H1 (cell line): ENCODE measurements around the gene KSR2. TPM values are rescaled to one million over a fixed set of nuclear protein-coding genes. Genes with fewer than 3 reads are reported as not detected.

Source experiments
- CTCF ChIA-PET: fragments of 300-600 bp; sonication (Branson Sonifier 250); formaldehyde crosslinking; loops from one replicate; lab custom pipeline; 2021; ENCODE audit not compliant: partially characterized antibody; lab: Charles Lee
- POLR2A ChIA-PET: fragments of 300-600 bp; sonication (Branson Sonifier 250); formaldehyde crosslinking; loops from one replicate; lab custom pipeline; 2021; ENCODE audit warnings: inconsistent platforms; ENCODE audit not compliant: partially characterized antibody; lab: Charles Lee
- DNase-seq, 2 experiments: peaks; one replicate each; pipeline versions ENCODE4 v3.0.0 to v3.0.0-alpha.2; 2010 to 2022; ENCODE audit warnings: low spot score in 2 of 2, low read depth in 1 of 2, mixed read lengths in 1 of 2
- FAIRE-seq: peaks from 2 replicates; lab custom pipeline; 2011; peaks lifted over from hg19 to GRCh38; lab: Jason Lieb, UNC
- H2AFZ ChIP-seq: 2 replicates; pipeline ENCODE4 v1.8.1; 2012; ENCODE audit warnings: low read length, inconsistent platforms
- H2AK5ac ChIP-seq: 2 replicates; pipeline ENCODE4 v1.6.1; 2013; ENCODE audit warnings: low read depth, low read length
- H2BK120ac ChIP-seq: replicated peaks from 2 replicates; pipeline ENCODE3; 2013; ENCODE audit warnings: low read depth, low read length, inconsistent platforms
- H2BK12ac ChIP-seq: 2 replicates; pipeline ENCODE4 v1.6.1; 2013; ENCODE audit warnings: low read depth, low read length
- H2BK15ac ChIP-seq: 2 replicates; pipeline ENCODE4 v1.6.1; 2013; ENCODE audit warnings: low read length
- H2BK20ac ChIP-seq: 2 replicates; pipeline ENCODE4 v1.6.1; 2013; ENCODE audit warnings: low read length
- H2BK5ac ChIP-seq: 2 replicates; pipeline ENCODE4 v1.6.1; 2013; ENCODE audit warnings: low read depth, low read length
- H3K14ac ChIP-seq: 2 replicates; pipeline ENCODE4 v1.6.1; 2013; ENCODE audit warnings: inconsistent platforms; ENCODE audit not compliant: insufficient read length
- H3K18ac ChIP-seq: 2 replicates; pipeline ENCODE4 v1.6.1; 2013; ENCODE audit warnings: low read length; ENCODE audit errors: extremely low read depth
- H3K23ac ChIP-seq: 2 replicates; pipeline ENCODE4 v1.6.1; 2013; ENCODE audit warnings: inconsistent platforms; ENCODE audit not compliant: insufficient read length
- H3K23me2 ChIP-seq: 2 replicates; pipeline ENCODE4 v1.6.1; 2013; ENCODE audit warnings: low read depth, low read length
- H3K27ac ChIP-seq: 2 replicates; pipeline ENCODE4 v1.6.1; 2011; ENCODE audit warnings: low read depth, low read length, inconsistent platforms
- H3K27me3 ChIP-seq, 4 experiments: replicated peaks in 1 of 4; 1 replicate in 1 of 4; 2 replicates in 3 of 4; pipeline versions ENCODE4 v1.6.1 to v1.8.1; 2011 to 2013; ENCODE audit warnings: low read length in 3 of 4, mild to moderate bottlenecking in 3 of 4, inconsistent platforms in 2 of 4, mixed read lengths in 2 of 4, moderate library complexity in 1 of 4; ENCODE audit not compliant: control insufficient read depth in 3 of 4, insufficient read depth in 3 of 4; ENCODE audit errors: extremely low read depth in 1 of 4
- H3K36me3 ChIP-seq, 4 experiments: 2 replicates each; pipeline versions ENCODE4 v1.6.1 to v1.8.1; 2011 to 2013; ENCODE audit warnings: mild to moderate bottlenecking in 4 of 4, low read length in 3 of 4, moderate library complexity in 2 of 4, control low read depth in 1 of 4, inconsistent platforms in 1 of 4; ENCODE audit not compliant: insufficient read depth in 4 of 4, control insufficient read depth in 2 of 4
- H3K4ac ChIP-seq: replicated peaks from 2 replicates; pipeline ENCODE3; 2013; ENCODE audit warnings: low read length, low read depth, mixed read lengths, inconsistent platforms; ENCODE audit not compliant: insufficient read length
- H3K4me1 ChIP-seq, 4 experiments: replicated peaks in 1 of 4; 1 replicate in 1 of 4; 2 replicates in 3 of 4; pipeline versions ENCODE4 v1.6.1 to v1.8.1; 2011 to 2013; ENCODE audit warnings: low read length in 3 of 4, inconsistent platforms in 2 of 4, mixed read lengths in 1 of 4; ENCODE audit not compliant: insufficient read depth in 4 of 4, control insufficient read depth in 3 of 4
- H3K4me2 ChIP-seq, 2 experiments: 2 replicates each; pipeline versions ENCODE4 v1.6.1 to v1.8.1; 2011 to 2013; ENCODE audit warnings: low read depth in 2 of 2, low read length in 2 of 2, control low read depth in 1 of 2, inconsistent platforms in 1 of 2, mild to moderate bottlenecking in 1 of 2; ENCODE audit not compliant: insufficient read depth in 1 of 2
- H3K4me3 ChIP-seq, 4 experiments: fragments of 200-600, 300-600 bp in 1 of 4; sonication (generic), shearing (Covaris generic), sonication (Bioruptor Twin) in 1 of 4; 2 replicates each; pipeline versions ENCODE4 v1.5.1 to v1.8.1; 2011 to 2016; ENCODE audit warnings: low read length in 4 of 4, low read depth in 3 of 4, control low read depth in 2 of 4, inconsistent platforms in 2 of 4, mild to moderate bottlenecking in 2 of 4, mixed read lengths in 1 of 4, moderate library complexity in 1 of 4; ENCODE audit not compliant: insufficient read depth in 2 of 4; ENCODE audit errors: extremely low read depth in 1 of 4
- H3K56ac ChIP-seq: replicated peaks from 2 replicates; pipeline ENCODE3; 2013; ENCODE audit warnings: low read depth, mild to moderate bottlenecking, mixed read lengths, low read length, inconsistent platforms; ENCODE audit not compliant: insufficient read length
- H3K79me1 ChIP-seq: 2 replicates; pipeline ENCODE4 v1.6.1; 2013; ENCODE audit warnings: low read depth, low read length, control low read depth
- H3K79me2 ChIP-seq, 2 experiments: 2 replicates each; pipeline versions ENCODE4 v1.6.1 to v1.8.1; 2012 to 2013; ENCODE audit warnings: low read length in 2 of 2, mild to moderate bottlenecking in 2 of 2, inconsistent platforms in 1 of 2; ENCODE audit not compliant: insufficient read depth in 2 of 2, control insufficient read depth in 1 of 2
- H3K9ac ChIP-seq, 4 experiments: replicated peaks in 1 of 4; 1 replicate in 1 of 4; 2 replicates in 3 of 4; pipeline versions ENCODE4 v1.6.1 to v1.8.1; 2011 to 2013; ENCODE audit warnings: low read depth in 3 of 4, low read length in 3 of 4, control low read depth in 2 of 4, mild to moderate bottlenecking in 2 of 4, moderate library complexity in 2 of 4, inconsistent platforms in 1 of 4; ENCODE audit errors: extremely low read depth in 1 of 4
- H3K9me3 ChIP-seq, 2 experiments: 2 replicates each; pipeline versions ENCODE4 v1.6.1 to v1.8.1; 2012 to 2013; ENCODE audit warnings: mild to moderate bottlenecking in 2 of 2, moderate library complexity in 2 of 2, control low read depth in 1 of 2, inconsistent platforms in 1 of 2, low read depth in 1 of 2, low read length in 1 of 2, mixed read lengths in 1 of 2; ENCODE audit not compliant: insufficient read depth in 2 of 2
- H4K20me1 ChIP-seq, 2 experiments: replicated peaks in 1 of 2; 2 replicates each; pipeline versions ENCODE3 to v1.8.1; 2011 to 2013; ENCODE audit warnings: inconsistent platforms in 2 of 2, low read length in 2 of 2, mild to moderate bottlenecking in 1 of 2; ENCODE audit not compliant: insufficient read depth in 2 of 2, control insufficient read depth in 1 of 2
- H4K5ac ChIP-seq: 2 replicates; pipeline ENCODE4 v1.6.1; 2013; ENCODE audit warnings: low read length, low read depth, mixed read lengths, inconsistent platforms; ENCODE audit not compliant: insufficient read length
- H4K8ac ChIP-seq: 2 replicates; pipeline ENCODE4 v1.8.0; 2013; ENCODE audit warnings: mild to moderate bottlenecking, moderate library complexity, low read length, inconsistent platforms; ENCODE audit not compliant: insufficient read depth; ENCODE audit errors: extremely low read depth
- H4K91ac ChIP-seq: replicated peaks from 2 replicates; pipeline ENCODE3; 2013; ENCODE audit warnings: low read length, mixed read lengths, inconsistent platforms; ENCODE audit not compliant: insufficient read length
- BCL11A ChIP-seq, 2 experiments: IDR thresholded peaks; one replicate each; pipeline ENCODE4 v1.6.1; 2011; ENCODE audit warnings: low read depth in 2 of 2, low read length in 2 of 2, mild to moderate bottlenecking in 2 of 2
- CBX5 ChIP-seq: fragments of 300-800, 300-1000 bp; sonication (generic); IDR thresholded peaks from 2 replicates; pipeline ENCODE4 v1.7.1; 2016; ENCODE audit warnings: antibody characterized with exemption, low read length, low read depth
- EGR1 ChIP-seq: IDR thresholded peaks from 2 replicates; pipeline ENCODE4 v1.6.1; 2011; ENCODE audit warnings: low read depth, low read length, borderline replicate concordance
- GABPA ChIP-seq: IDR thresholded peaks from 2 replicates; pipeline ENCODE4 v1.6.1; 2011; ENCODE audit warnings: mild to moderate bottlenecking, low read length, moderate library complexity, borderline replicate concordance; ENCODE audit not compliant: insufficient read depth
- GTF2F1 ChIP-seq: IDR thresholded peaks from 2 replicates; pipeline ENCODE4 v1.6.1; 2012; ENCODE audit warnings: low read depth, low read length, improper control_type of control experiment, borderline replicate concordance
- HDAC2 ChIP-seq, 2 experiments: fragments of 300-600 bp in 1 of 2; sonication (generic) in 1 of 2; IDR thresholded peaks; 2 replicates each; pipeline ENCODE4 v1.6.1; 2011 to 2012; ENCODE audit warnings: low read depth in 2 of 2, low read length in 2 of 2, mild to moderate bottlenecking in 2 of 2, moderate library complexity in 2 of 2, borderline replicate concordance in 1 of 2, inconsistent platforms in 1 of 2
- KDM1A ChIP-seq: fragments of 200-600, 300-600 bp; sonication (generic); IDR thresholded peaks from 2 replicates; pipeline ENCODE4 v1.7.1; 2016; ENCODE audit warnings: mild to moderate bottlenecking, low read length, borderline replicate concordance
- PHF8 ChIP-seq: fragments of 200-600 bp; sonication (generic); conservative IDR thresholded peaks from 2 replicates; pipeline ENCODE4 v1.7.1; 2012; ENCODE audit warnings: low read depth, mild to moderate bottlenecking, inconsistent platforms, low read length, moderate library complexity
- POLR2A ChIP-seq, 2 experiments: IDR thresholded peaks; 1 replicate in 1 of 2; 2 replicates in 1 of 2; pipeline ENCODE4 v1.6.1; 2011; ENCODE audit warnings: low read depth in 2 of 2, low read length in 2 of 2, mild to moderate bottlenecking in 2 of 2; ENCODE audit errors: control extremely low read depth in 1 of 2
- TAF7 ChIP-seq: optimal IDR thresholded peaks from 2 replicates; pipeline ENCODE3; 2011; ENCODE audit warnings: low read depth, mild to moderate bottlenecking, inconsistent platforms, low read length, moderate library complexity, borderline replicate concordance
- ZNF274 ChIP-seq: IDR thresholded peaks from 2 replicates; pipeline ENCODE4 v1.7.0; 2012; ENCODE audit warnings: low read length, borderline replicate concordance; ENCODE audit errors: extremely low read depth
- WGBS, 2 experiments: shearing (Covaris generic) in 1 of 2; methylation state at CpG; one replicate each; pipeline versions ENCODE4 v1.1.6 to v1.1.7; 2013 to 2015; ENCODE audit warnings: low lambda C conversion rate in 2 of 2, mixed read lengths in 2 of 2, inconsistent platforms in 1 of 2, low coverage in 1 of 2, missing lambda C conversion rate in 1 of 2; ENCODE audit not compliant: insufficient replicate concordance in 2 of 2, insufficient coverage in 1 of 2, insufficient read length in 1 of 2; ENCODE audit errors: extremely low coverage in 1 of 2, missing lambda C conversion rate in 1 of 2; 5-methylcytosine and 5-hydroxymethylcytosine counted together
- polyA plus RNA-seq, 7 experiments: library from polyadenylated mRNA; depleted of rRNA in 3 of 7; stranded (reverse) in 5 of 7; unstranded in 2 of 7; fragments of >200 nt in 5 of 7; fragments of 200-250 nt in 2 of 7; gene quantifications; 1 replicate in 5 of 7; 2 replicates in 1 of 7; 4 replicates in 1 of 7; pipeline versions ENCODE4 v1.2.1 to v1.2.3, GENCODE V29; 2011 to 2013; ENCODE audit warnings: missing spikeins in 2 of 7, mixed read lengths in 2 of 7
- total RNA-seq: library from RNA; stranded (reverse); fragmentation: NEBNext Ultra II Directional; extraction: Animal tissue kit (Norgen Biotek cat#: 25700); gene quantifications from 2 replicates; pipeline ENCODE4 v1.2.1, GENCODE V29; 2021

The KSR2 gene
- total and polyA plus RNA-seq, 2 of the 8 experiments (the other 6 are each of a cell fraction or from before 2014, with no cell fraction given) = 0.74 to 2.2 TPM

- no peak overlapping the region for H3K56ac ChIP-seq
- H3K9ac ChIP-seq = no peak overlapping the region
- H3K4me1 ChIP-seq = no peaks in the 10 kb centered on the region
- WGBS, 2 experiments = 69% methylated on average over 13 of the region's 13 CpGs; no CpG with 5 or more reads in 1 of the 2 experiments
- H2BK5ac ChIP-seq = no peak overlapping the region
- no peaks in the 10 kb centered on the region for H3K36me3 ChIP-seq
- H2AK5ac ChIP-seq = no peak overlapping the region
- DNase-seq (peak; percentile 49 to 87), FAIRE-seq (peak; percentile 95)
- no peaks in the 10 kb centered on the region for H4K20me1 ChIP-seq
- H3K4ac ChIP-seq = no peak overlapping the region
- no peak overlapping the region for H3K4me3 ChIP-seq
- no peak overlapping the region for H3K23ac ChIP-seq
- ChIA-PET POLR2A (no interaction called here), CTCF (interaction anchor here (0.6 to 5.6 kb wide), 70 partner anchors 9 to 692 kb away, joined by 3 to 68 read pairs (median 4); partner anchors contain the start of genes KSR2 and RFC5)
- H2BK120ac ChIP-seq = no peak overlapping the region
- no peak overlapping the region for H4K91ac ChIP-seq
- no peak overlapping the region for H4K8ac ChIP-seq
- H3K9me3 ChIP-seq = no peaks in the 10 kb centered on the region
- no peak overlapping the region for H2BK20ac ChIP-seq
- no peaks in the 10 kb centered on the region for H3K79me2 ChIP-seq
- no peak overlapping the region for H2BK12ac ChIP-seq
- no peak overlapping the region for H4K5ac ChIP-seq
- H3K79me1 ChIP-seq = no peaks in the 10 kb centered on the region; the same call in 1 of the 2 replicates
- no peak overlapping the region for H2AFZ ChIP-seq
- H2BK15ac ChIP-seq = no peak overlapping the region
- no peak overlapping the region for H3K4me2 ChIP-seq
- H3K23me2 ChIP-seq = no peaks in the 10 kb centered on the region
- H3K18ac ChIP-seq = no peak overlapping the region
- no peaks in the 10 kb centered on the region for H3K27me3 ChIP-seq
- no peak overlapping the region for H3K27ac ChIP-seq
- H3K14ac ChIP-seq = no peak overlapping the region
- TF ChIP-seq HDAC2 (IDR thresholded peaks at IDR 0.05; ENCODE audit: borderline replicate concordance in 1 of 2, low read depth in 2 of 2, low read length in 2 of 2) = peak in 1 of 2 experiments; percentile 49; a peak in 1 of 4 replicates
- TF ChIP-seq TAF7 = no peak
- no peak for TF ChIP-seq PHF8
- no peak for TF ChIP-seq EGR1
- TF ChIP-seq GTF2F1 = no peak
- no peak for TF ChIP-seq CBX5
- no peak for TF ChIP-seq ZNF274
- no peak for TF ChIP-seq POLR2A (IDR thresholded peaks at IDR 0.05; ENCODE audit: control extremely low read depth in 1 of 2, low read depth in 2 of 2, low read length in 2 of 2)
- TF ChIP-seq GABPA = no peak
- TF ChIP-seq BCL11A (IDR thresholded peaks at IDR 0.05; ENCODE audit: low read depth in 2 of 2, low read length in 2 of 2) = no peak
- TF ChIP-seq KDM1A = peak; percentile 98
Observed at GRCh38 chr12:117857632-117858612, 110.9 kb downstream of the KSR2 start.
